HepG2 (cell line): ENCODE measurements around the gene LDLRAD4.

Source experiments
- ARHGAP35 ChIP-seq: sonication (generic); formaldehyde crosslinking; IDR thresholded peaks from 2 replicates; pipeline ENCODE4 v1.9.0; 2022; ENCODE audit warnings: mild to moderate bottlenecking, inconsistent platforms, moderate library complexity, missing genetic modification reagents, borderline replicate concordance
- CHD2 ChIP-seq: IDR thresholded peaks from 2 replicates; pipeline ENCODE4 v1.6.1; 2011; ENCODE audit warnings: low read depth, low read length, improper control_type of control experiment
- DPF2 ChIP-seq: sonication (generic); formaldehyde crosslinking; IDR thresholded peaks from 2 replicates; pipeline ENCODE4 v1.4.0; 2020; ENCODE audit warnings: mild to moderate bottlenecking, low read depth, missing genetic modification reagents, borderline replicate concordance
- EZH2 ChIP-seq: conservative IDR thresholded peaks from 2 replicates; pipeline ENCODE4 v1.6.1; 2012; ENCODE audit warnings: mild to moderate bottlenecking, low read depth, low read length, moderate library complexity
- GABPA ChIP-seq, 2 experiments: IDR thresholded peaks; 2 replicates each; pipeline ENCODE4 v1.6.1; 2011 to 2016; ENCODE audit warnings: low read depth in 2 of 2, low read length in 1 of 2, missing biosample characterization in 1 of 2, missing genetic modification characterization in 1 of 2
- KDM1A ChIP-seq: IDR thresholded peaks from 2 replicates; pipeline ENCODE4 v1.6.1; 2016; ENCODE audit warnings: missing compliant biosample characterization
- MAFG ChIP-seq: sonication (generic); formaldehyde crosslinking; IDR thresholded peaks from 2 replicates; pipeline ENCODE4 v1.5.1; 2020; ENCODE audit warnings: mild to moderate bottlenecking, missing genetic modification reagents
- MXI1 ChIP-seq: IDR thresholded peaks from 3 replicates; pipeline ENCODE4 v1.6.1; 2012; ENCODE audit warnings: low read depth, low read length, inconsistent platforms, borderline replicate concordance
- MZF1 ChIP-seq: sonication (generic); formaldehyde crosslinking; IDR thresholded peaks from 2 replicates; pipeline ENCODE4 v1.8.1; 2023; ENCODE audit warnings: mild to moderate bottlenecking, missing genetic modification reagents, borderline replicate concordance
- NFIC ChIP-seq: IDR thresholded peaks from 2 replicates; pipeline ENCODE4 v1.6.1; 2012; ENCODE audit warnings: mild to moderate bottlenecking, low read length, inconsistent platforms
- SNAPC2 ChIP-seq: sonication (generic); formaldehyde crosslinking; IDR thresholded peaks from 2 replicates; pipeline ENCODE4 v1.8.1; 2022; ENCODE audit warnings: mild to moderate bottlenecking, missing genetic modification reagents
- ZBED4 ChIP-seq: sonication (generic); formaldehyde crosslinking; IDR thresholded peaks from 2 replicates; pipeline ENCODE4 v1.4.0; 2020; ENCODE audit warnings: missing genetic modification reagents, borderline replicate concordance
- TF ChIP-seq, protein P1 (sequence below): sonication (generic); formaldehyde crosslinking; IDR thresholded peaks from 2 replicates; pipeline ENCODE4 v1.5.0; 2020; ENCODE audit warnings: mild to moderate bottlenecking, missing genetic modification reagents, moderate library complexity
- TF ChIP-seq, protein P2 (sequence below): sonication (generic); formaldehyde crosslinking; conservative IDR thresholded peaks from 2 replicates; pipeline ENCODE4 v1.4.0; 2020; ENCODE audit warnings: missing genetic modification reagents

DNA sequence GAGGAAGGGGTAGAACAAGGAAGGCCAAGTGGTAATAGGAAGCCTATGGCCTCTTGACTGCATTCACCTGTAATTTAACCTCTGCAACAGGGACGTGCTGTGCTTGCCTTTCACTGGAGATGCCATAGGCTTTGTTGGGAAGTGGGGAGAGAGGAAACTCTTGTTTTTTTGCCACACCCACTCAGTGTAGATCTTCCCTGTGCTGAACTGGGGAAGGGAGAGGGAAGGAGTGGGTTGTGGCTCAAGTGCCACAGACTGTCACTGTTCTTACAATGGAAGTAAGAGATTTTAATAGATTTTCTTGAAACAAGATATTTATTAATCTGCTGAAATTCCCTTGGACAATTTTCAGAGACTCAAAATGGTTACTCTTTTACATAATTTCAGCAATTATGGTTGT, 380.5 kb downstream of the LDLRAD4 start:
- TF ChIP-seq MZF1 (CRISPR knock-in tag) = no peak
- no peak for TF ChIP-seq DPF2 (CRISPR knock-in tag)
- TF ChIP-seq ZBED4 (CRISPR knock-in tag) = no peak
- TF ChIP-seq, protein P1, sequence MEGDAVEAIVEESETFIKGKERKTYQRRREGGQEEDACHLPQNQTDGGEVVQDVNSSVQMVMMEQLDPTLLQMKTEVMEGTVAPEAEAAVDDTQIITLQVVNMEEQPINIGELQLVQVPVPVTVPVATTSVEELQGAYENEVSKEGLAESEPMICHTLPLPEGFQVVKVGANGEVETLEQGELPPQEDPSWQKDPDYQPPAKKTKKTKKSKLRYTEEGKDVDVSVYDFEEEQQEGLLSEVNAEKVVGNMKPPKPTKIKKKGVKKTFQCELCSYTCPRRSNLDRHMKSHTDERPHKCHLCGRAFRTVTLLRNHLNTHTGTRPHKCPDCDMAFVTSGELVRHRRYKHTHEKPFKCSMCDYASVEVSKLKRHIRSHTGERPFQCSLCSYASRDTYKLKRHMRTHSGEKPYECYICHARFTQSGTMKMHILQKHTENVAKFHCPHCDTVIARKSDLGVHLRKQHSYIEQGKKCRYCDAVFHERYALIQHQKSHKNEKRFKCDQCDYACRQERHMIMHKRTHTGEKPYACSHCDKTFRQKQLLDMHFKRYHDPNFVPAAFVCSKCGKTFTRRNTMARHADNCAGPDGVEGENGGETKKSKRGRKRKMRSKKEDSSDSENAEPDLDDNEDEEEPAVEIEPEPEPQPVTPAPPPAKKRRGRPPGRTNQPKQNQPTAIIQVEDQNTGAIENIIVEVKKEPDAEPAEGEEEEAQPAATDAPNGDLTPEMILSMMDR (CRISPR knock-in tag) = no peak
- TF ChIP-seq SNAPC2 (CRISPR knock-in tag) = no peak
- no peak for TF ChIP-seq ARHGAP35 (CRISPR knock-in tag)
- TF ChIP-seq GABPA (IDR thresholded peaks at IDR 0.05; ENCODE audit: low read depth, low read length) = no peak
- no peak for TF ChIP-seq GABPA (CRISPR knock-in tag; IDR thresholded peaks at IDR 0.05; ENCODE audit: low read depth)
- TF ChIP-seq MAFG = no peak
- TF ChIP-seq, protein P2, sequence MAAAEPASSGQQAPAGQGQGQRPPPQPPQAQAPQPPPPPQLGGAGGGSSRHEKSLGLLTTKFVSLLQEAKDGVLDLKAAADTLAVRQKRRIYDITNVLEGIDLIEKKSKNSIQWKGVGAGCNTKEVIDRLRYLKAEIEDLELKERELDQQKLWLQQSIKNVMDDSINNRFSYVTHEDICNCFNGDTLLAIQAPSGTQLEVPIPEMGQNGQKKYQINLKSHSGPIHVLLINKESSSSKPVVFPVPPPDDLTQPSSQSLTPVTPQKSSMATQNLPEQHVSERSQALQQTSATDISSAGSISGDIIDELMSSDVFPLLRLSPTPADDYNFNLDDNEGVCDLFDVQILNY (CRISPR knock-in tag) = no peak
- no peak for TF ChIP-seq KDM1A
- TF ChIP-seq CHD2 = no peak
- TF ChIP-seq EZH2 = no peak
- TF ChIP-seq NFIC = no peak
- TF ChIP-seq MXI1 = no peak
